Measurements from ENCODE around the gene ABTB2. TPM values are rescaled to one million over a fixed set of nuclear protein-coding genes. Genes with fewer than 3 reads are reported as not detected.

ABTB2 gene
- total RNA-seq, 1 donor from 2014 or later, result 3.4 TPM

DNA sequence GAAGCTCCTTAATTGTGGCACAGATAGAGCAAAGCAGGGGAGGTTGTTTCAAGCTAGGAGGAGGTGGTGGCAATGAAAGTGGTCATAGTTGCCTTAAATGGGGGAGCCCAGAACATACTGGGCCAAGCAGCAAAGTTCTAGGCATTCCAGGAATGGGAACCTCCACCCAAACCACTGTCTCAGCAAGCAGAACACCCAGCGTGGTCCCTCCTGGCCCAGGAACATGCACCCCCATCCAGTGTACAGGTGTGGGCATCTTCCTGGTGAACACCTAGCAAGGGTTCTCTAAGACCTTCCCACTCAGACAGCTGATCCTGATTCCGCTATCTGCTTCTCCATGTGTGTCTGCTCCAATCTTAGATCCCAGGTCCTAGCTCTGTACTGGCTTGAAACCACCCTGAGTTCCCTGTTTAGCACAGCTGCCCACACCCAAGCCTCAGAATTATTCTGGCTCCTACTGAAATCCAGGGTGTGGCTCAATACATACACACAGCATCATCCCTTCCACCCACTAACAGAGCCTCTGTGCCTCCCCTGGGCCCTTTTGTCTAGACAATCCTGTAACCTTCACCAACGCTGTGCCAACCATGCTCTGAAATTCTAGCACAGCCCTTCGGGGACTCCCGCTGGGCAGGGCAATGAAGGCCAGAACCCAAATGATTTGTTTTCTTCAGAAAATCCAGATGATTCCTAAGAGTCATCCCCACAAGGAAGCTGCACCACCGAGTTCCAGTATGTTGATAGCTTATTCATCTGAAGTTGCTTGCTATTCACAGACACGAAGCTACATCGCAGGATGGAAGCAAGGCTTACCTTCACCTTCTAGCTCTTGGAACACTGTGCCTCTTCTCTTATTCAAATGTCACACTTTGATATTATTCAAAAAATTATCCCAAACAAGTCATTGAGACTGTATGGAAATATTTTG lies 76.6 kb downstream of the ABTB2 start:
- ATAC-seq, result peak; percentile 86

DNA sequence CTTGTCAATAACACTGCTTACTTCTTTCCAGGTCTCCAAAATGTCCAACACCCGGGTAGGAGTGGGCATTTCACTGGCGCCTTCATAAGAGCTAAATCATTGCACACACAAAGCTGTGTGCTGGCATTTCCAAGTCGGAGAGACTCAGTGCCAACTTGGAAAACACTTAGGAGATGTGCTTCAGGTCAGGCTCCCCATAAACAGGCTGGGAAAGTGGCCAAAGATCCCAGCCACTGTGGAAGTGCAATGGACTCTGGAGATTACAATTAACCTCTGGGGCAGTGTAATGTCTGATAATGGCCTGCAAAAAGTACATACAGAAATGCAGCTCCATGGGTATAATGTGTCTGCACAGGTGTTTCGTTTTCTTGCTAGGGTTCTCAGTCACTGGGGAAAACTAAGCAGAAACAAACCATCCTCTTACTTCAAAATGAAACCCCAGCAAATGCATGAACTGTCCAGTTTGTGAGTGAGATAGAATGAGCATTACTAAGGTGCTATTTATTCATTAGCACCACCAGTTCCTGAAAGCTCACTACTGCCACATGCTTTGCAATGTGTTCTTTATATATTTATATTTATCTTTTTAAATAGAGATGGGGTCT lies 79.0 kb downstream of the ABTB2 start:
- no peak for ATAC-seq

DNA sequence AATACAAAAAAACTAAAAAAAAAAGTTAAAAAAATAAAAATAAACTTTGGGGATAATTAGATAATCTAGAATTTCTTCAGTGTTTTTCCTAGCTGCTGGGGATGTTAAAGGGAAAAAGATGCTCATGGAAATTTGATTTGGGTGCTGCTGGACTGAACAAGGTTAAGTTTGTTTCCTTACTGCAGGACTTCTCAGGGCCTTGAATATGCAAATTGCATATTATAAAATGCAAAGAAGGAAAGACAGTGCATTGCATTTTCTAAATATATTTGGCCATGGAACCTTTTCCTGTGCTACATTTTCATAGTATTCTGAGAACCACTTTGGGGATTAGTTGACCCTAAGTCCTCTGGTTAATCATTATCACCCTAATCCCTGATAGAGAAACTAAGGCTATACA lies 79.6 kb downstream of the ABTB2 start:
- no peak for ATAC-seq

DNA sequence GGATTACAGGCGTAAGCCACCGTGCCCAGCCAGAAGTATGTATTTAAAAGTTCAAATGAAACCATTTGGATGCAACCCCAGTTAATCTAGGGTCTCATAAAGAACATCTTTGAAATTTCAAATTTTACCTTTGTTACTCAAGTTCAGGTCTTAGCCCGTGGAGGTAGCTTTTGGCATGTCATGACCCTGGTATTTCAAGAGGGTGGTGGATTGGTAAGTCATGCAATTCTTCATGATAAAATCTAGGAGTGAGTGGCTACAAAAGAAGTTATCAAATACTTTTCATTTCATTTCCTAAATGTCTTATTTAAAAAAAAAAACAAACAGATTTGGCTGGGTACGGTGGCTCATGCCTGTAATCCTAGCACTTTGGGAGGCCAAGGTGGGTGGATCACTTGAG lies 80.6 kb downstream of the ABTB2 start:
- no peak for ATAC-seq

DNA sequence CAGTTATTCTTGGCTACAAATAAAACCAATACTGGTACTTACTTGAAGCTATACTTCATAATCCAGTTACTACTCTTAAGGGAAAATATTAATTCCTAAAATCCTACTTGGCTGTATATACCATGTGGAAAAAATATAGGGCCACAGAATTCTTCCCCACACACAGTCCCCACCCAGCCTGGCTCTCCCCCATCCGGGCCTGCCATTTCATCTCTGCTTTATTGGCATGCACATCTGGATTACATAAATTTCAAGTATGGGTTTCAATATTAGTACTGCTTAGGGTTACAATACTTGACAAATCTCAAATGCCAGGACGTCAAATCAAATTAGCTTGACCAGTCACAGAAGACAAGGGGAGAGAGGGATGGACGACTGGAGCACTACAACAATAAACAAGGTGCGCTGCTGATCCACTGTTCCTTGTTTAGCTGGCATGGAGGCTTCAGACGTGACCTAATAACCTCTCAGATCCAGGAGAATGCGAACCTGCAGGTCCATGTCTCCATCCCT lies 81.4 kb downstream of the ABTB2 start:
- no peak for ATAC-seq

DNA sequence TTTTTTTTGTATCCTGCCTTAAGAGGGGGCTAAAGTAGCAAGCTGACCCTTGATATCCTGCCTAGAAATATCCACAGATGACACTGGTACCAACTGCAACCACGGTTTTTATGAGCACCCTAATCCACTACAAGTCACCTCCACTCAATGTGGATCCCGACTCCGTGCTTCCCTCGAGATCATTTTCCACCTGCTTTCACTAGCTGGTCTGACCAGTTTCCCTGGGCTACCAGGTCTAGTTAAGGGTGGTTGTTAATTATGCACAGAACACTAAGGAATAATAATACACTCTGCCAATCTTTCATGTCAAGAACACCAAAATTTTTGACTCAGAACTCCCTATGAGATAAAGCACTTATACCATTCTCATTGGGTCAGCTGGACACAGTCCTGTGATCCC lies 82.3 kb downstream of the ABTB2 start:
- peak; percentile 51 for ATAC-seq

DNA sequence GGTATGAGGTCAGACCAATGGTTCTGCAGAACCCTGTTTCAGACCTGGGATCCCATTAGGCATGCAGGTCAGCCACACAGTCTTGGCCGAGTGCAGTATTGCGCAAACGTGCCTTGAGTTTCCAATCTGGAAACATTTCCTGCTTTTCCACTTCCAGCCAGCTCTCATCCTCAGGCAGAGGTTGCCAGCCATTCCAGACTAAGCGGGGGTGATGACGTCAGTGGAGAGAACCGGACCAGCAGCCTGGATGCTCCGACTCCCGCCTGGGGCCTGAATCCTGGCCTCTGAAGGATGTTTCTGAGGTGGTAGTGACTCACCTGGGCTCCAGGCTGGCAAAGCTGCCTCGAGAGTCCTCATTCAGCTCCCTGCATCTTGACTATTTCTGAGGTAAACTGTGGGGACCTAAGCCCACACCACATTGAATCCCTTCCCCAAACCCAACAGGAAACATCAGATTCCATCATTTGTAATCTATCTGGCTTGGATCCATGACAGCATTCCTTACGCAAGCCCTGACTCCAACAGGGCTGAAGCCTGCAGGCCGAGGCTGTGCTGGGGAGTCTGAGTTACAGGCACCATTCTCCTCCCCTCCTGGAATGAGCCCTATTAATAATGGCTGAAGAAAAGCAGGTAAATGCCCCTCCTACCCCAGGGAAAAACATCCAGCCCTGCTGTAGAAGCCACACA lies 83.0 kb downstream of the ABTB2 start:
- peak; percentile 99 for ATAC-seq

DNA sequence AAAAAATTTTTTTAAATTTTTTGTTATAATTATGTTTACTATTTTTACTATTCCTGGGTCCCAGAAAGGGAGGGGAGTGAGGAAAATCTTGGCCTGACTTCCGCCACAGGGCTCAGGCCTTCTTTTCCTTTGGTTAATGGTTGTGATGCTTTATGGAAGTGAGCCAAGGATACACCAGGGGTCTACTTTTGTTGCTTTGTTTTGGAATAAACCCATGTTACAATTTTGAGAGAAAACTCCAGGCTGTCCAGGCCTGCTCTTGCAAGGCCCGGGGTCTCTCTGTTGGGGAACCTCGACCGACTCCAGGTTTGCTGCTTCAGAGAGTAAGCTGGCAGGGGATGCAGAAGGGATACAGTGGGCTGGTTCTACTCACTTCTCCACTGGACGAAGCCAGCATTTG lies 84.7 kb downstream of the ABTB2 start:
- ATAC-seq, result no peak

DNA sequence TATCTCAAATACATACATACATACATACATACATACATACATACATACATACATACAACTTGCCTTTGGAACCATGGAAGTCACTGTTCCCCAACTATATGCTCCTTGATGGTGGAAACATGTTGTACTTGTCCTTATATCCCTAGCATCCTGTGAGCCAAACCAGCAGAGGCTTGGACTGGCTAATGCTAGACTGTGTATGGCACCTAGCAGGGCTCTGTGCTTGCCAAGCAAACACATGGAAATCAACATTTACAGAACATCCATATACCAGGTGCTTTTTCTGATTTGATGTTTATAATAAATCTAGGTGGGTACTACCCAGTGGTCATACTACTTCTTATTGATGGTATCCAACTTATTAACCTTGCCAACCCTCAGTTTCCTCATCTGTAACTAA lies 86.1 kb downstream of the ABTB2 start:
- ATAC-seq, result no peak

DNA sequence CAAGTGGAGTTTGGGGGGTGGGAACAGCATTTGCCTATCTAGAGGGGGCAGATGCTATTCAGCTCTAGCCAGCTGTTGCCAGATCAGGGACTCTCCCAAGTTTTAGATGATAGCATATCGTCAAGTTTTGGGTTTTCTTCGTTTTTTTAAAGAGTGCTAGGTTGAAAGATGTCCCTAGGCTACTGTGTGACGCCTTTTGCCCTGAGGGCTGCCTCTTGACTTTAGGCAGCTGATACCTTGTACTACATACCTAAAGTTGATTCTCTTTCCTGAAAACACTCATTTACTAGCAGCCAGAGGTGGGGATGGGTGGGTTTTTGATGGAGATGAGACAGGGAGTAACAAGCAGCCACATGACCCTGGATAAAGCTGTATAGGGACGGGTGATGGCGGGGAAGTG lies 87.1 kb downstream of the ABTB2 start:
- ATAC-seq, result no peak

DNA sequence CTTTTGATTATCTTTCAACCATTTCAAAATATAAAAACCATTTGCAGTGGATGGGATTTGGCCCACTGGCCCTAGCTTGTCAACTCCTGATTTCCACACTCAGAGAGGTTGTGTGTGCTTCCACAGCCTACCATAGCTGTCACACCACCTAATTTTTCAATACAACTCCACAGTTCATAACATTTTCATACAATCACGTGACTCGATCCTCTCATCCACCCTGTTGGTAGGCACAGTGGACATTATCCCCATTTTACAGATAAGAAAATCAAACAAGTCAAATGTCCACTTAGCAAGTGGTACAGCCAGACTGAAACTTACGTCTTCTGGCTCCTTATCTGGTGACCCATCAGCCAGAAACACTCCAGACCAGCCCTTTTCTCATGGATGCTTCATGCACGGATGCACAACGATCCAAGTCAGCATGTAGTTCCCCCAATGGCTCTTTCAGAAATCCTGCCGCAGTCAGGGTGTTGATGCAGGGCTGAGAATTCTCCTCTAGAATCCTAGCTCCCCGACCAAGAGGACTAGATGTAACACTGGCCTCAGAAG lies 88.0 kb downstream of the ABTB2 start:
- ATAC-seq, result no peak

DNA sequence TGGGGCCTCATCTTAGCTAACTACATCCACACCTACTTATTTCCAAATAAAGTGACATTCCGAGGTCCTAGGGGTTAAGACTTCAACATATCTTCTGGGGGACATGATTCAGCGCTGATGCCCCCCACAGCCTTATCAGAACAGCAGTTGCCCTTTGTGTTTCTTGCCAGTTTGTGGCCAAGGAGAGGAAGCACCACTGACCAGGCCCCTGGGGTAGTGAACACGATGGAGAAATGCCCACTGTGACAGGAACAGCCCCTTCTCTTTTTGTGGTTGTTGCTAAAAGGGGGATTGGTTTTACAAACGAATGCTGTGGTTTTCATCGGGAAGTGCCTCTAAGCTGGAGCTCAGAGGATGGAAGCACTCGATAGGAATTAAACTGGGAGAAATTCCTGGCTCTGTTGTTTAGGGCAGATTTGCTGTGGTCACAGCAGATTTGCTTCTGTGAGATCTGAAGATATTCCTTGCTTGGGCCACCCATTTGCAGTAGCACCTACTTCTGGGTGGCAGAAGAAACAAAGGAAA lies 88.8 kb downstream of the ABTB2 start:
- ATAC-seq, result no peak

DNA sequence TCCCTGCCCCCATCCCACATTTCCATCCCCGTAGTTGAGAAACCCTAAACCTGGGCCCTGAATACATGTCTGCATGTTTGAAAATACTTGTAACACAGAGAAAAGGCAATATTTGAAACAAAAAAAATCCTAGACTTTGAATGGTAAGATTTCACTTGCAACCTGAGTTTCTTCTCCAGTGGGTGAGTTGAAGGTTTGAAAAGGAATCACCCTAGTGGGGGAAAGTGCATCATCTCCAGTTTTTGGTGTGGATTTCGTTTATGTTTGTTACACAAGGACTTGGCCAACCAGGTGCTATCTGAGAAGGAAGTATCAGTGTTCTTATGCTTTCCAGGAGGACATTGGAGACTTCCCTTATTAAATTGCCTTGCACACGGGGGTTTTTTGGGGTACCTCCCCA lies 90.4 kb downstream of the ABTB2 start:
- no peak for ATAC-seq

DNA sequence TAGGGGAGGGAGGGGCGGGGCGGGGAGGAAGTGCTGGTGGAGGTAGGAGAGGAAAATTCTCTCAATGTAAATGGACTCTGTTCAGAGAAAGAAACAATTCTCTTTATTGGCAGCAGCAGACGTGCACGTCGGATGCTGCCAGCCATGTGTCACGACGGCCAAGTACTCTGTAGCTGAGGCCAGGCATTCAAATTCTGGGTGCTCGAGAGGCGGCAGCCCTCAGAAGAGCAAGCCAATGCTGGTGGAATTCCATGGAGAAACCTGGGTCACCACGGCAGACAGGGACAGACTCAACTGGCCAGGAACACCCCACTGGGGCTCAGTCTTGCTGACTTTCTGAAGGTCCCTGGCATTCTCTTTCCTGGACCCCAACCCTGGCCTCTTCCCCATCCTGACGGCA lies 90.8 kb downstream of the ABTB2 start:
- ATAC-seq, result no peak

DNA sequence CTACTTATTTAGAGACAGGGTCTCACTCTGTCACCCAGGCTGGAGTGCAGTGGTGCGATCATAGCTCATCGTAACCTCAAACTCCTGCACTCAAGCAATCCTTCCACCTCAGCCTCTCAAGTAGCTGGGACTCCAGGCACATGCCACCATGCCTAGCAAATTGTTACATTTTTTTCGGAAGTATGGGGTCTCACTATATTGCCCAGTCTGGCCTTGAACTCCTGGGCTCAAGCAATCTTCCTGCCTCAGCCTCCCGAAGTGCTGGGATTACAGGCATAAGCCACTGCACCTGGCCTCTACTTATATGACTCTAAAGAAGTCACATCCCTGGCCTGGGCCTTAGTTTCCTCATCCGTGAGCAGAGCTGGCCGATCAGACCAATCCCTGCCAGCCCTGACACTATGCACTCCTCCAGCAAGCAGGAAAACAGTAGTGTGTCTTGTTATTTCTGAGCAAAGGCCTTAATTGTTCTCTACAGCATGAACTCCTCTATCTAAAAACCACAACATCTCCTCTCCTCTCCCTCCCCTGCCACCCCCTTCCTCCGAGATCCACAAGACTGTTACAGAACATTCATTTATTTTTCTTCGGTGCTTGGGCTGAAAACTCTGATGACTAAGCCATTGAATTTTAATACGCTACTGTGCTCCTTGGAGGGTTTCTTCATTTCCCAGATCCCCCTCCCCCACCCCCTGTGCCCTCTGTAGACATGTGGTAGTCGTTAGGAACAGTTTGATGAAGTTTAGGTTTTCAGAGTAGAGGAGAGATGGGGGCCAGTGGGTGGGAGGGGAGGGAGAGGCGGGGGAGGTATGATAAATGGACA lies 91.5 kb downstream of the ABTB2 start:
- ATAC-seq, result no peak

DNA sequence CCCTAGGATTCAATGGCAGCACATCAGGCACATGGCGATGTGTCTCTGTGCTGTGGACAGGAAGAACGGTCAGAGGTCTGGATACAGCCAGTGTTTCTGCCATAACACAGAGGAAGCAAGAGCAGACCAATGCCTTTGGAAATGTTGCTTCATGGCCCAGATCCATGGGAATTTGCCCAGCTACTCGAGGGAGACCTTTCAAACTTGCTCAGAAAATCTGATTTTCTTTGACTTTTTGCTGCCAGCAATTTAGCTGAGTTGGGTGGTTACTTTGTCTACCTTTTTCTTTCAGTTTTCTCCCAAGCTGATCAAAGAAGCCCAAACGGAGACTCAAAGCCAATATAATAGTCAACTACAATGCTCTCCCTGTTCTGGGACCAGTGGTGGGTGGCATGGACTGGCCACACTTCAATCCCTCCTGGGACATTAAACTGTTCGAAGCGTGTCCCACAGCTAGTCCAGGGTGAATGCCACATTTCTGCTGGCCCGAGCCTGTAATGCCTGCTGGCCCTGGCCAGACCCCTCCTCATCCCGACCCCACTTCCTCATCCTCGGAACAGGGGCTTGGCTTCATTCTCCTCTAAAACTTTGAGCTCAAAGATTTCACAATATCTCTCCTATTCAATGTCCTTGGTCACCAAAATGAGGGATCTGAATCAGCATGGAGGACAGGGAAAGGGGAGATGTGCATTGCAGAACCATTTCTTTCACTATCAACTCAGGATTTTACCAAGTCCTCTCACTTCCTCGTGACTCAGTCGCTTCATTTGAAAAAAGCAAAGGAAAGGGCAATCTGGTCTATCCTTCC lies 93.3 kb downstream of the ABTB2 start:
- no peak for ATAC-seq

DNA sequence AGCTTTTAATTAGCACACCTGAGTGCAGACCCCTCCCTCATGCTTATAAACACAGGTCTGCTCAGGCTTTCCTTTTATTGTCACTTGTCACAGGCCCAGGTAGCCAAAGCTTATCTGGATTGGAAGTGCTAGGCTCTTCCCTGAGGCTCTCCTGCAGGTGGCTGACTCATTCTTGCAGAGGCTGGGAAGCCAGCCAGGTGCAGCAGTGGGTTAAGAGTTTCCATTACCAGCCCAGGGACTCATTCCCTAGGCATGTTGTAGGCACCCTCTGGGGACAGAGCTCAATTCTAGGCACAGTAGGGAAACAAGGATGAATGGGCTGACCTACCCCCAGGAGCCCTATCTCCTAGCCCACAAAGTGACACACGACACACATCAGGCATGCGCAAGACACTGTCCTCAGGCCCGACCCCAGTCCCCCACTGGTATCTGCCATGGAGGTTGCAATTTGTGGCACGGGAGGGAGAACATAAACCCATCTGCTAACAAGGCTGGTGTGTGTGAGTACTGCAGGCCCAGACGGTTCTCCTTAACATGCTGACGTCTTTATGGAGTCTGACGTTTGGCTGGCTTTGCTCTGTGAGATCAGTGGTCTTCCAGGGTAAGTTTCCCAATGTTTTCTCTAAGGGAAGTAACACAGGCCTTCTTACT lies 94.2 kb downstream of the ABTB2 start:
- peak; percentile 88 for ATAC-seq

DNA sequence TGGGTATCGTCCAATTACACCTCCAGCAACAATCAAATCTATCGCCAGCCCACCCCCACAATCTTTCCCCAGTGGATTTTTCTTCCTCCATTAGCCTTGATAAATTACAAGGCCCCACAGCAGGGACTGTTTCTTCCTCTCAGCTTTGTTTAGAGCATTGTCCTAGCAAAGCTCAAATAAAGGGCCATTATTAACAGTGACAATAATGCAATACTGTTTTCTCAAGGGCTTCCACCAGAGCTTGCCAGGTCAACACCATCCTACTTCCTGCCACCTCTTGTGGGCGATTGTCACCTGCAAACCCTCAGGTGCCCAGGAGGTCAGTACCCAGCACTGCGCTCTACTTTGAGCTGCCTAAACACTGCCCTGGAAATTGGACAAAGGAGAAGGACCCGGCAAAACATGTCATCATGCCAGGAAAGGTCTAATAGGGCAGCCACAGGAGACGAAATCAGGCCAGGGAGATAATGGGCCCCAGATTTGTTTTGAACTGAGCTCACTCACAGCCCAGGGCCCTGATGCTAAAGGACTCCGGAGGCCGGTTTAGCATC lies 95.2 kb downstream of the ABTB2 start:
- no peak for ATAC-seq

DNA sequence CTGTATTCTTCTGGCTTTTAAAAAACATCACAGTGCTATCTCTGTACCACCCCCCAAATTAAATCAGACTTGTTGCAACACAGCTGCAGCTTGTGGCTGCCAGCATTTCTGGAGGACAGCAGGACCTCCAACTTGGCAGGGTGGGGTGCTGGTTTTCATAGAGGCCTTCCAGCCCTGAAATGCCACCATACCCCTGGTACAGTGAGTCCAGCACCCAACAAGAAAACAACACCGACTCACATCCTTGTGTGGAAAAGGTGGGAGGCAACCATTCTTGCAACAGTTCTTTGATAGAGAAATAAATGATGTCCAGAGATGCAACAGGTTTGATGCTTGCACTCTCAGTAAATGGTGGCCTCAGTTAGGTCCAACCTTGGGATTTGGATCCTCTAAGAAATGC lies 96.0 kb downstream of the ABTB2 start:
- no peak for ATAC-seq

DNA sequence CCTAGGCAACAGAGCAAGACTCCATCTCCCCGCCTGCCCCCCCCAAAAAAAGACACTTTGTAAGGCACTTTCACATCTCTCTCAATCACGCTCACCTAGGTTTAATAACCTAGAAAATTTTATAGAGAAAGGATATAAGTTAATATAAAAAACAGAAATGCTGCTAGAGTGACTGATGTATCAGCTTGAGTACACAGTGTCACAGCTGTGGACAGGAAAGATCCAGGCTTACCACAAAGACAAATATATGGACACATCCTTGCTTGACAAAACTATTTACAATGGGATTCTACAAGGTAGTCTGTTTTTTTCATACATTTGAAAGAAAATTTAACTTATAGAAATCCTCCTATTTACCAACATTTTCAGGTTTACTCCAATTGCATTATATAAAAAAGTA lies 96.7 kb downstream of the ABTB2 start:
- ATAC-seq, result no peak
